H1 (cell line): ENCODE measurements around the gene AKR1B15. TPM values are rescaled to one million over a fixed set of nuclear protein-coding genes. Genes with fewer than 3 reads are reported as not detected.

Source experiments
- CTCF ChIA-PET: fragments of 300-600 bp; sonication (Branson Sonifier 250); formaldehyde crosslinking; loops from one replicate; lab custom pipeline; 2021; ENCODE audit not compliant: partially characterized antibody; lab: Charles Lee
- POLR2A ChIA-PET: fragments of 300-600 bp; sonication (Branson Sonifier 250); formaldehyde crosslinking; loops from one replicate; lab custom pipeline; 2021; ENCODE audit warnings: inconsistent platforms; ENCODE audit not compliant: partially characterized antibody; lab: Charles Lee
- DNase-seq, 2 experiments: peaks; one replicate each; pipeline versions ENCODE4 v3.0.0 to v3.0.0-alpha.2; 2010 to 2022; ENCODE audit warnings: low spot score in 2 of 2, low read depth in 1 of 2, mixed read lengths in 1 of 2
- FAIRE-seq: peaks from 2 replicates; lab custom pipeline; 2011; peaks lifted over from hg19 to GRCh38; lab: Jason Lieb, UNC
- H2AFZ ChIP-seq: 2 replicates; pipeline ENCODE4 v1.8.1; 2012; ENCODE audit warnings: low read length, inconsistent platforms
- H2AK5ac ChIP-seq: 2 replicates; pipeline ENCODE4 v1.6.1; 2013; ENCODE audit warnings: low read depth, low read length
- H2BK120ac ChIP-seq: replicated peaks from 2 replicates; pipeline ENCODE3; 2013; ENCODE audit warnings: low read depth, low read length, inconsistent platforms
- H2BK12ac ChIP-seq: 2 replicates; pipeline ENCODE4 v1.6.1; 2013; ENCODE audit warnings: low read depth, low read length
- H2BK15ac ChIP-seq: 2 replicates; pipeline ENCODE4 v1.6.1; 2013; ENCODE audit warnings: low read length
- H2BK20ac ChIP-seq: 2 replicates; pipeline ENCODE4 v1.6.1; 2013; ENCODE audit warnings: low read length
- H2BK5ac ChIP-seq: 2 replicates; pipeline ENCODE4 v1.6.1; 2013; ENCODE audit warnings: low read depth, low read length
- H3K14ac ChIP-seq: 2 replicates; pipeline ENCODE4 v1.6.1; 2013; ENCODE audit warnings: inconsistent platforms; ENCODE audit not compliant: insufficient read length
- H3K18ac ChIP-seq: 2 replicates; pipeline ENCODE4 v1.6.1; 2013; ENCODE audit warnings: low read length; ENCODE audit errors: extremely low read depth
- H3K23ac ChIP-seq: 2 replicates; pipeline ENCODE4 v1.6.1; 2013; ENCODE audit warnings: inconsistent platforms; ENCODE audit not compliant: insufficient read length
- H3K23me2 ChIP-seq: 2 replicates; pipeline ENCODE4 v1.6.1; 2013; ENCODE audit warnings: low read depth, low read length
- H3K27ac ChIP-seq: 2 replicates; pipeline ENCODE4 v1.6.1; 2011; ENCODE audit warnings: low read depth, low read length, inconsistent platforms
- H3K27me3 ChIP-seq, 4 experiments: replicated peaks in 1 of 4; 1 replicate in 1 of 4; 2 replicates in 3 of 4; pipeline versions ENCODE4 v1.6.1 to v1.8.1; 2011 to 2013; ENCODE audit warnings: low read length in 3 of 4, mild to moderate bottlenecking in 3 of 4, inconsistent platforms in 2 of 4, mixed read lengths in 2 of 4, moderate library complexity in 1 of 4; ENCODE audit not compliant: control insufficient read depth in 3 of 4, insufficient read depth in 3 of 4; ENCODE audit errors: extremely low read depth in 1 of 4
- H3K36me3 ChIP-seq, 4 experiments: 2 replicates each; pipeline versions ENCODE4 v1.6.1 to v1.8.1; 2011 to 2013; ENCODE audit warnings: mild to moderate bottlenecking in 4 of 4, low read length in 3 of 4, moderate library complexity in 2 of 4, control low read depth in 1 of 4, inconsistent platforms in 1 of 4; ENCODE audit not compliant: insufficient read depth in 4 of 4, control insufficient read depth in 2 of 4
- H3K4ac ChIP-seq: replicated peaks from 2 replicates; pipeline ENCODE3; 2013; ENCODE audit warnings: low read length, low read depth, mixed read lengths, inconsistent platforms; ENCODE audit not compliant: insufficient read length
- H3K4me1 ChIP-seq, 4 experiments: replicated peaks in 1 of 4; 1 replicate in 1 of 4; 2 replicates in 3 of 4; pipeline versions ENCODE4 v1.6.1 to v1.8.1; 2011 to 2013; ENCODE audit warnings: low read length in 3 of 4, inconsistent platforms in 2 of 4, mixed read lengths in 1 of 4; ENCODE audit not compliant: insufficient read depth in 4 of 4, control insufficient read depth in 3 of 4
- H3K4me2 ChIP-seq, 2 experiments: 2 replicates each; pipeline versions ENCODE4 v1.6.1 to v1.8.1; 2011 to 2013; ENCODE audit warnings: low read depth in 2 of 2, low read length in 2 of 2, control low read depth in 1 of 2, inconsistent platforms in 1 of 2, mild to moderate bottlenecking in 1 of 2; ENCODE audit not compliant: insufficient read depth in 1 of 2
- H3K4me3 ChIP-seq, 4 experiments: fragments of 200-600, 300-600 bp in 1 of 4; sonication (generic), shearing (Covaris generic), sonication (Bioruptor Twin) in 1 of 4; 2 replicates each; pipeline versions ENCODE4 v1.5.1 to v1.8.1; 2011 to 2016; ENCODE audit warnings: low read length in 4 of 4, low read depth in 3 of 4, control low read depth in 2 of 4, inconsistent platforms in 2 of 4, mild to moderate bottlenecking in 2 of 4, mixed read lengths in 1 of 4, moderate library complexity in 1 of 4; ENCODE audit not compliant: insufficient read depth in 2 of 4; ENCODE audit errors: extremely low read depth in 1 of 4
- H3K56ac ChIP-seq: replicated peaks from 2 replicates; pipeline ENCODE3; 2013; ENCODE audit warnings: low read depth, mild to moderate bottlenecking, mixed read lengths, low read length, inconsistent platforms; ENCODE audit not compliant: insufficient read length
- H3K79me1 ChIP-seq: 2 replicates; pipeline ENCODE4 v1.6.1; 2013; ENCODE audit warnings: low read depth, low read length, control low read depth
- H3K79me2 ChIP-seq, 2 experiments: 2 replicates each; pipeline versions ENCODE4 v1.6.1 to v1.8.1; 2012 to 2013; ENCODE audit warnings: low read length in 2 of 2, mild to moderate bottlenecking in 2 of 2, inconsistent platforms in 1 of 2; ENCODE audit not compliant: insufficient read depth in 2 of 2, control insufficient read depth in 1 of 2
- H3K9ac ChIP-seq, 4 experiments: replicated peaks in 1 of 4; 1 replicate in 1 of 4; 2 replicates in 3 of 4; pipeline versions ENCODE4 v1.6.1 to v1.8.1; 2011 to 2013; ENCODE audit warnings: low read depth in 3 of 4, low read length in 3 of 4, control low read depth in 2 of 4, mild to moderate bottlenecking in 2 of 4, moderate library complexity in 2 of 4, inconsistent platforms in 1 of 4; ENCODE audit errors: extremely low read depth in 1 of 4
- H3K9me3 ChIP-seq, 2 experiments: 2 replicates each; pipeline versions ENCODE4 v1.6.1 to v1.8.1; 2012 to 2013; ENCODE audit warnings: mild to moderate bottlenecking in 2 of 2, moderate library complexity in 2 of 2, control low read depth in 1 of 2, inconsistent platforms in 1 of 2, low read depth in 1 of 2, low read length in 1 of 2, mixed read lengths in 1 of 2; ENCODE audit not compliant: insufficient read depth in 2 of 2
- H4K20me1 ChIP-seq, 2 experiments: replicated peaks in 1 of 2; 2 replicates each; pipeline versions ENCODE3 to v1.8.1; 2011 to 2013; ENCODE audit warnings: inconsistent platforms in 2 of 2, low read length in 2 of 2, mild to moderate bottlenecking in 1 of 2; ENCODE audit not compliant: insufficient read depth in 2 of 2, control insufficient read depth in 1 of 2
- H4K5ac ChIP-seq: 2 replicates; pipeline ENCODE4 v1.6.1; 2013; ENCODE audit warnings: low read length, low read depth, mixed read lengths, inconsistent platforms; ENCODE audit not compliant: insufficient read length
- H4K8ac ChIP-seq: 2 replicates; pipeline ENCODE4 v1.8.0; 2013; ENCODE audit warnings: mild to moderate bottlenecking, moderate library complexity, low read length, inconsistent platforms; ENCODE audit not compliant: insufficient read depth; ENCODE audit errors: extremely low read depth
- H4K91ac ChIP-seq: replicated peaks from 2 replicates; pipeline ENCODE3; 2013; ENCODE audit warnings: low read length, mixed read lengths, inconsistent platforms; ENCODE audit not compliant: insufficient read length
- CBX8 ChIP-seq: fragments of 300-800, 300-1000 bp; sonication (generic); IDR thresholded peaks from 2 replicates; pipeline ENCODE4 v1.7.1; 2016; ENCODE audit warnings: low read depth, low read length, borderline replicate concordance
- JUND ChIP-seq: IDR thresholded peaks from 2 replicates; pipeline ENCODE4 v1.6.1; 2011; ENCODE audit warnings: mild to moderate bottlenecking, improper control_type of control experiment, low read length
- KDM1A ChIP-seq: fragments of 200-600, 300-600 bp; sonication (generic); IDR thresholded peaks from 2 replicates; pipeline ENCODE4 v1.7.1; 2016; ENCODE audit warnings: mild to moderate bottlenecking, low read length, borderline replicate concordance
- MAFK ChIP-seq: IDR thresholded peaks from 2 replicates; pipeline ENCODE4 v1.6.1; 2012; ENCODE audit warnings: low read depth, mild to moderate bottlenecking, improper control_type of control experiment, low read length
- PHF8 ChIP-seq: fragments of 200-600 bp; sonication (generic); conservative IDR thresholded peaks from 2 replicates; pipeline ENCODE4 v1.7.1; 2012; ENCODE audit warnings: low read depth, mild to moderate bottlenecking, inconsistent platforms, low read length, moderate library complexity
- RXRA ChIP-seq: IDR thresholded peaks from 2 replicates; pipeline ENCODE4 v1.6.1; 2011; ENCODE audit warnings: low read depth, mild to moderate bottlenecking, low read length, moderate library complexity; ENCODE audit not compliant: insufficient read depth
- WGBS, 2 experiments: shearing (Covaris generic) in 1 of 2; methylation state at CpG; one replicate each; pipeline versions ENCODE4 v1.1.6 to v1.1.7; 2013 to 2015; ENCODE audit warnings: low lambda C conversion rate in 2 of 2, mixed read lengths in 2 of 2, inconsistent platforms in 1 of 2, low coverage in 1 of 2, missing lambda C conversion rate in 1 of 2; ENCODE audit not compliant: insufficient replicate concordance in 2 of 2, insufficient coverage in 1 of 2, insufficient read length in 1 of 2; ENCODE audit errors: extremely low coverage in 1 of 2, missing lambda C conversion rate in 1 of 2; 5-methylcytosine and 5-hydroxymethylcytosine counted together
- polyA plus RNA-seq, 7 experiments: library from polyadenylated mRNA; depleted of rRNA in 3 of 7; stranded (reverse) in 5 of 7; unstranded in 2 of 7; fragments of >200 nt in 5 of 7; fragments of 200-250 nt in 2 of 7; gene quantifications; 1 replicate in 5 of 7; 2 replicates in 1 of 7; 4 replicates in 1 of 7; pipeline versions ENCODE4 v1.2.1 to v1.2.3, GENCODE V29; 2011 to 2013; ENCODE audit warnings: missing spikeins in 2 of 7, mixed read lengths in 2 of 7
- total RNA-seq: library from RNA; stranded (reverse); fragmentation: NEBNext Ultra II Directional; extraction: Animal tissue kit (Norgen Biotek cat#: 25700); gene quantifications from 2 replicates; pipeline ENCODE4 v1.2.1, GENCODE V29; 2021

Gene AKR1B15
- total and polyA plus RNA-seq, 2 of the 8 experiments (the other 6 are each of a cell fraction or from before 2014, with no cell fraction given) = 0.15 to 0.47 TPM

GRCh38 chr7:134528749-134529148 lies 20.2 kb upstream of the AKR1B15 start:
- H3K56ac ChIP-seq = no peak overlapping the region
- H3K27ac ChIP-seq = no peak overlapping the region
- H3K23ac ChIP-seq = no peak overlapping the region
- POLR2A ChIA-PET = no interaction called here
- no peaks in the 10 kb centered on the region for H3K79me2 ChIP-seq
- H3K18ac ChIP-seq = no peak overlapping the region
- H3K23me2 ChIP-seq = no peaks in the 10 kb centered on the region
- no peak overlapping the region for H3K9ac ChIP-seq
- WGBS, 2 experiments = 87% methylated on average over 5 of the region's 5 CpGs; no CpG with 5 or more reads in 1 of the 2 experiments
- H2AK5ac ChIP-seq = no peak overlapping the region
- no peak overlapping the region for H2BK15ac ChIP-seq
- H4K8ac ChIP-seq = no peak overlapping the region
- DNase-seq = no peak
- no peaks in the 10 kb centered on the region for H3K79me1 ChIP-seq
- CTCF ChIA-PET = interaction anchor here (1.2 to 2.5 kb wide), 4 partner anchors 15 to 70 kb away, joined by 4 to 17 read pairs (median 9); partner anchors contain the start of genes AKR1B1 and AKR1B15
- no peaks in the 10 kb centered on the region; a peak in 1 of 7 replicates for H3K27me3 ChIP-seq
- no peak overlapping the region for H3K14ac ChIP-seq
- no peak overlapping the region for H2BK120ac ChIP-seq
- H2AFZ ChIP-seq = no peak overlapping the region
- H3K4me2 ChIP-seq = no peak overlapping the region
- TF ChIP-seq JUND = no peak
- TF ChIP-seq CBX8 = no peak
- no peak for TF ChIP-seq RXRA
- no peak for TF ChIP-seq MAFK
- TF ChIP-seq KDM1A = no peak
- TF ChIP-seq PHF8 = no peak
- H3K4ac ChIP-seq = no peak overlapping the region
- H2BK20ac ChIP-seq = no peak overlapping the region
- H4K91ac ChIP-seq = no peak overlapping the region
- no peaks in the 10 kb centered on the region for H3K36me3 ChIP-seq
- H2BK5ac ChIP-seq = no peak overlapping the region
- H3K4me3 ChIP-seq = no peak overlapping the region
- H3K4me1 ChIP-seq = peaks cover 0 to 5% (median 1%) of the 10 kb centered on the region in 4 experiments; a peak in 2 of 7 replicates
- H2BK12ac ChIP-seq = no peak overlapping the region
- no peaks in the 10 kb centered on the region for H3K9me3 ChIP-seq
- H4K5ac ChIP-seq = no peak overlapping the region
- FAIRE-seq = no peak
- H4K20me1 ChIP-seq = no peaks in the 10 kb centered on the region
